Brain microvascular endothelial cell (primary cell): ENCODE measurements around the gene ARHGEF16.

ENCODE experiments used
- DNase-seq: peaks from one replicate; pipeline ENCODE4 v3.0.0-alpha.2; 2020
- H3K27ac ChIP-seq: fragments of 250-450 bp; sonication (Bioruptor Pico); 2 replicates; pipeline ENCODE4 v1.5.1; 2020; ENCODE audit warnings: mild to moderate bottlenecking, moderate library complexity
- H3K27me3 ChIP-seq: fragments of 250-450 bp; sonication (Bioruptor Pico); replicated peaks from 2 replicates; pipeline ENCODE4 v1.5.1; 2020; ENCODE audit warnings: mild to moderate bottlenecking
- H3K36me3 ChIP-seq: fragments of 250-450 bp; sonication (Bioruptor Pico); replicated peaks from 2 replicates; pipeline ENCODE4 v1.5.1; 2020; ENCODE audit warnings: mild to moderate bottlenecking
- H3K4me3 ChIP-seq: 2 replicates; pipeline ENCODE4 v1.5.1; 2011; ENCODE audit warnings: low read depth, mild to moderate bottlenecking, control low read depth, low read length, moderate library complexity
- in situ Hi-C: cut with HindIII; loops from 2 replicates; pipeline ENCODE4 v1.10.0; 2017; ENCODE audit warnings: low sequenced_read_pairs, low pct_ligation_motif_present
- TF ChIP-seq, protein P1 (sequence below): IDR thresholded peaks from 2 replicates; pipeline ENCODE4 v1.5.1; 2011; ENCODE audit warnings: low read depth, mild to moderate bottlenecking, moderate library complexity, low read length, control low read depth, inconsistent platforms; ENCODE audit errors: missing control alignments

The ARHGEF16 gene

DNA sequence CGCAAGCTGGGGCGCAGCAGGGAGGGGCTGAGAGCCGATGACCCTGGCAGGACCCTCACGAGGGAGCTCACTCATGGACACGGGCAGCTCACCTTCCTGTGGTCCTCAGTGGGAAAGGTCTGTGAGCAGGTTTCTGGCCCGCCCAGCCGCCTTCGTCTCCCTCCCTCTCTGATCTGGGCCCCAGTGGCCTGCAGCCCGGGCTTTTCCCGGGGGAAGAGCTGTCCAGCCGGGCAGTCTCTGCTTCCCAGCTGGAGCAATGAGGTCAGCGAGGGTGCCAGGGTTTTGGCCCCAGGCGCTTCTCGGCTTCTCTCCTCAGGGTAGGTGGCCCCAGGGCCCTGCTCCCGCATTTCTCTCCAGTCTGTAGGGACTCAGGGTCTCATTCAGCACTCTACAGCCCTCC lies 22.2 kb upstream of the ARHGEF16 start:
- Histone ChIP-seq H3K27me3 (no peaks in the 10 kb centered on the region), H3K27ac (no peak overlapping the region), H3K36me3 (no peaks in the 10 kb centered on the region), H3K4me3 (no peak overlapping the region)
- in situ Hi-C loops: no loop called here
- TF ChIP-seq, protein P1, sequence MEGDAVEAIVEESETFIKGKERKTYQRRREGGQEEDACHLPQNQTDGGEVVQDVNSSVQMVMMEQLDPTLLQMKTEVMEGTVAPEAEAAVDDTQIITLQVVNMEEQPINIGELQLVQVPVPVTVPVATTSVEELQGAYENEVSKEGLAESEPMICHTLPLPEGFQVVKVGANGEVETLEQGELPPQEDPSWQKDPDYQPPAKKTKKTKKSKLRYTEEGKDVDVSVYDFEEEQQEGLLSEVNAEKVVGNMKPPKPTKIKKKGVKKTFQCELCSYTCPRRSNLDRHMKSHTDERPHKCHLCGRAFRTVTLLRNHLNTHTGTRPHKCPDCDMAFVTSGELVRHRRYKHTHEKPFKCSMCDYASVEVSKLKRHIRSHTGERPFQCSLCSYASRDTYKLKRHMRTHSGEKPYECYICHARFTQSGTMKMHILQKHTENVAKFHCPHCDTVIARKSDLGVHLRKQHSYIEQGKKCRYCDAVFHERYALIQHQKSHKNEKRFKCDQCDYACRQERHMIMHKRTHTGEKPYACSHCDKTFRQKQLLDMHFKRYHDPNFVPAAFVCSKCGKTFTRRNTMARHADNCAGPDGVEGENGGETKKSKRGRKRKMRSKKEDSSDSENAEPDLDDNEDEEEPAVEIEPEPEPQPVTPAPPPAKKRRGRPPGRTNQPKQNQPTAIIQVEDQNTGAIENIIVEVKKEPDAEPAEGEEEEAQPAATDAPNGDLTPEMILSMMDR: no peak
- DNase-seq: no peak

DNA sequence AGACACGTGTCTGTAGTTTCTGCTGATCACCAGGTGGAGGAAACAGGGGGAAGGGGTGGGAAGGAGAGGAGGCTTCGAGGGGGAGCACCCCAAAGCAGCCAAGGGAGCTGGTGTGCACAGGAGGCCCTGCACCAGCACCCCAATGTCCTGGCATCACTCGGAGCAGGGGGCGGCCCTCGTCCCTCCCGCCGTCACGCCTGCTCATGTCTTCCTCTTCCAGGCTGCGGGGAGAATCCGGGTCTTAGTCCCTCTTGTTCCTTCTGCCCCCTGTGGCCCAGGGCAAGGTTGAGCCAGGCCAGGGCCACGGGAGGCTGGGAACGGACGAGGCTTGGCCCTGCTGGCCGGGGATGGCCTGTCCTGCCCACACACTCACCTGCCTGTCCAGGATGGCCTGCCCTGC lies 21.4 kb upstream of the ARHGEF16 start:
- TF ChIP-seq, protein P1: no peak
- no peak for DNase-seq
- H3K36me3 ChIP-seq: no peaks in the 10 kb centered on the region
- H3K27me3 ChIP-seq: no peaks in the 10 kb centered on the region
- no peak overlapping the region for H3K4me3 ChIP-seq
- in situ Hi-C loops: no loop called here
- H3K27ac ChIP-seq: no peak overlapping the region

DNA sequence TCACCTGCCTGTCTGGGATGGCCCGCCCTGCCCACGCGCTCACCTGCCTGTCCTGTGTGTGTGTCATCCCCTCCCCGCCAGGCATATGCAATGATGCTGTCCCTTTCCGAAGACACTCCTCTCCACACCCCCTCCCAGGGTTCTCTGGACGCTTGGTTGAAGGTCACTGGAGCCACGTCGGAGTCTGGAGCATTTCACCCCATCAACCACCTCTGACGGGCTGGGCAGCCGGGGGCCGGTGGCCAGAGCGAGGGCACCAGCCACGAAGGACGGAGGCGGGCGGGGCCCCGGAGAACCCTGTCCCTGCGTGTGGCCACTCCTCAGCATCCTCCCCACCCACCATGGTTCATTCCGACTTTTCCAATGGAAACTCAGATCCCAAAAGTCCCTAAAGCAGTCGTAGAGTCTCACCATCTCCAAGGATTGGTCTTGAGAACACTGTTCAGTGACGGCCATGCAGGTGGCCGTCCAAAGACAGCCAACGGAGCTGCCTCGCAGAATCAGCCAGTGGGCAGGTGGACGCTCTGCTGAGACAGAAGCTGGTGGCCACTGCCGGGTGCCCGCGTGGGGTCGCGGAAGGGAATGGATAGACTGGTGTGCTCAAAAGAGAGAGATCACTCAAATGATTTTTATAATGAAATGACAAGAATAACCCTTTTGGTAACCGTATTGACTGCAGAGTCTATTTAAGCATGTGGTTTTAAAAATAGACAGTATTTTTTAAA lies 20.7 kb upstream of the ARHGEF16 start:
- TF ChIP-seq, protein P1: no peak
- in situ Hi-C loops: no loop called here
- no peak for DNase-seq
- H3K27me3 ChIP-seq: no peaks in the 10 kb centered on the region
- H3K4me3 ChIP-seq: no peak overlapping the region
- no peak overlapping the region for H3K27ac ChIP-seq
- H3K36me3 ChIP-seq: no peaks in the 10 kb centered on the region

DNA sequence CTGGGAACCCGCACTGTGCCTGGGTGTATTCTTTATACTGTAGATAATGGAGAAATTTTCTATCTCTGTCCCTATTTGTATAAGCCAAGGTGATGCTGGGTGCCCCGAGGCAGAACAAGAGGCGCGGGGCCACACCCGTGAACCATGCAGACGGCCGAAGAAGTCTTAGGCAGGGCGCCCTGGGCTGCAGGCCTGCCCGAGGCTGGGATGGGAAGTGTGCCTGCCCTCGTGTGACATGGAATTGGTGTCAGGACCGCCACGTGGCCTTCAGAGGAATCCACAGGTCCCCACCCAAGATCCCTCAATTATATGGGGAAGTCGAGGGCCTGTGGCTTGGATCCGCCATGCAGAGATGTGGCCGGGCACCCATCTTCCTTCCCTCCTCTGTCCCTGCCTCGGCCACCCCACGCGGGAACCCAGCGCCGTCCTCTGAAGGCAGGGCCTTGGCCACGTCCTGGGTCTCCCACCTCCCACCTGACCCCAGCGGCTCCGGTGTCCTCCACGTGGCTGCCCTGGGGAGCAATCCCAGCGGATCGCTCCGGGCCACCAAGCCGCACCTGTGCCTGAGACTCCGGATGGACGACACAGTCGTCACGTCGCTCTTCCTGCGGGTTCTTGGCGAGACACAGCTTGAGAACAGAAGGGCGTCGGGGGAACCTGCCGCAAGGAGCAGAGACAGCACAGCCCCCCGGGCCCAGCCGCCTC lies 19.9 kb upstream of the ARHGEF16 start:
- Histone ChIP-seq H3K27me3 (no peaks in the 10 kb centered on the region), H3K36me3 (no peaks in the 10 kb centered on the region), H3K4me3 (no peak overlapping the region), H3K27ac (no peak overlapping the region)
- in situ Hi-C loops: no loop called here
- DNase-seq: no peak
- TF ChIP-seq, protein P1: no peak

DNA sequence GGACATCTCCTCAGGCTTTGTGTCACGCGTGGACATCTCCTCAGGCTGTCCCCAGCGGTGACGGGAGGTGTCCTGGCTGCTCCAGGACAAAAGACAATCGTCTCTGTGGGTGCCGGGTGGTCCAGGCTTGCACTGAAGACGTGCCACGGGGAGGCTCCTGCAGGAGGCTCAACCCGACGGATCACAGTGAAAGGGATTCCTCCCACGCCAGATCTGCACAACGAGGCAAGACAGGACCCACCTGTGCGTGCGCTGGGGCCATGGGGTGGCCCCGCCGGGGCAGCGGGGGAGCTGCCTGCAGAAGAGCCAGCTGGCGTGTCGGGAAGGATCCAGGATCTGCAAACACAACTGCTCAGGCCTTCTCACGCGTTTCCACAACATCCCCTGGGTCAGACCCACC lies 18.8 kb upstream of the ARHGEF16 start:
- Histone ChIP-seq H3K4me3 (no peak overlapping the region), H3K27me3 (peaks cover under 1% of the 10 kb centered on the region), H3K27ac (no peak overlapping the region), H3K36me3 (no peaks in the 10 kb centered on the region)
- in situ Hi-C loops: no loop called here
- DNase-seq: no peak
- TF ChIP-seq, protein P1: no peak

DNA sequence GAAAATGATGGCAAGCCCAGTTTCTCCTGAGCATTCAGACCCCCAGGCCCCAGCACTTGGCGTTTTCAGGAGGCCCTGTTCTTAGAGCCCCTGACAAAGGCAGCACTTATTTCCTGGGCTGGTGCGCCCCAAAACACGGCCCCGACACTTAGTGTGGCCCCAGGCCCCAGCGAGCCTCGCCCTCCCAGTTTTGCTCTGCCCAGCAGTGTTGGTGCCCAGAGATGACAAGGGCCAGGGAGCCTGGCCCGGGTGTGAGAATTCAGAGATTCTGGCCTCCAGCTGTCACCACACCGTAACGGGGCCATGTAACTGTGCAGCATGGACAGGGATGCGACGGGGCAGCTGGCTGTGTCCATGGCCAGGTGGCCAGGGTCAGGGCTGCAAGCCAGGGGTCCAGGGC lies 18.0 kb upstream of the ARHGEF16 start:
- Histone ChIP-seq H3K36me3 (no peaks in the 10 kb centered on the region), H3K4me3 (no peak overlapping the region), H3K27ac (no peak overlapping the region), H3K27me3 (peaks cover 7% of the 10 kb centered on the region)
- DNase-seq: no peak
- in situ Hi-C loops: no loop called here
- TF ChIP-seq, protein P1: no peak
